HG02884 (cell line): ENCODE data around the gene AMOTL1.
"Not testable (repeated sequence)": the region's sequence is repeated elsewhere in the genome, so short reads cannot be mapped to it uniquely, and the experiment has no call there.

Source experiments
- ATAC-seq: cut with Tn5 transposase; IDR thresholded peaks from one replicate; pipeline ENCODE4 v1.9.1; 2021; ENCODE audit warnings: mild to moderate bottlenecking, moderate library complexity; ENCODE audit not compliant: unreplicated experiment

Gene AMOTL1

GRCh38 chr11:94769880-94770279 lies 1.7 kb downstream of the AMOTL1 start:
- no peak for ATAC-seq

GRCh38 chr11:94770563-94771120 lies 2.5 kb downstream of the AMOTL1 start:
- no peak for ATAC-seq

GRCh38 chr11:94771390-94771789 lies 3.2 kb downstream of the AMOTL1 start:
- ATAC-seq, result no peak

GRCh38 chr11:94771951-94772350 lies 3.8 kb downstream of the AMOTL1 start:
- ATAC-seq, result no peak

GRCh38 chr11:94773842-94774241 lies 5.7 kb downstream of the AMOTL1 start:
- ATAC-seq, result no peak

GRCh38 chr11:94774345-94774744 lies 6.2 kb downstream of the AMOTL1 start:
- no peak for ATAC-seq

- ATAC-seq, result no peak
Observed at GRCh38 chr11:94775567-94776327, 7.6 kb downstream of the AMOTL1 start.

GRCh38 chr11:94776351-94777321 lies 8.5 kb downstream of the AMOTL1 start:
- ATAC-seq, result no peak

GRCh38 chr11:94780432-94780831 lies 12.3 kb downstream of the AMOTL1 start:
- ATAC-seq, result no peak

GRCh38 chr11:94781837-94782236 lies 13.7 kb downstream of the AMOTL1 start:
- ATAC-seq, result no peak

- no peak for ATAC-seq
Observed at GRCh38 chr11:94782446-94782845, 14.3 kb downstream of the AMOTL1 start.

- no peak for ATAC-seq
Observed at GRCh38 chr11:94784884-94785283, 16.7 kb downstream of the AMOTL1 start.

- no peak for ATAC-seq
Observed at GRCh38 chr11:94785509-94785908, 17.4 kb downstream of the AMOTL1 start.

GRCh38 chr11:94786264-94787126 lies 18.3 kb downstream of the AMOTL1 start:
- ATAC-seq, result peak; percentile 75

GRCh38 chr11:94787801-94788200 lies 19.6 kb downstream of the AMOTL1 start:
- ATAC-seq, result no peak

GRCh38 chr11:94788396-94788795 lies 20.2 kb downstream of the AMOTL1 start:
- ATAC-seq, result no peak

- ATAC-seq, result no peak
Observed at GRCh38 chr11:94790197-94790596, 22.0 kb downstream of the AMOTL1 start.

- no peak for ATAC-seq
Observed at GRCh38 chr11:94790661-94791180, 22.6 kb downstream of the AMOTL1 start.

GRCh38 chr11:94791216-94791889 lies 23.2 kb downstream of the AMOTL1 start:
- no peak for ATAC-seq

GRCh38 chr11:94791942-94792341 lies 23.8 kb downstream of the AMOTL1 start:
- not testable (repeated sequence) for ATAC-seq
